Naive thymus-derived CD4-positive, alpha-beta T cell (primary cell): Measurements from ENCODE around the gene CDK14. TPM values are rescaled to one million over a fixed set of nuclear protein-coding genes. Genes with fewer than 3 reads are reported as not detected.

Experiments used
- ATAC-seq: fragments of 150-1000 bp; cut with Tn5 transposase; 2 replicates; pipeline ENCODE4 v1.10.0; 2021; ENCODE audit warnings: mild to moderate bottlenecking, moderate library complexity
- CTCF ChIA-PET: fragments of 350-600 bp; sonication (Branson Sonifier 250); formaldehyde crosslinking; loops from one replicate; lab custom pipeline; 2021; ENCODE audit warnings: antibody characterized with exemption; lab: Charles Lee
- POLR2A ChIA-PET: fragments of 350-600 bp; sonication (Branson Sonifier 250); formaldehyde crosslinking; loops from one replicate; lab custom pipeline; 2021; ENCODE audit warnings: antibody characterized with exemption, inconsistent platforms; lab: Charles Lee
- DNase-seq, 9 donors: peaks; one replicate each; pipeline versions ENCODE4 v3.0.0 to v3.0.0-alpha.2; 2020 to 2022; ENCODE audit warnings: mixed read lengths in 1 of 9
- H3K27ac ChIP-seq: one replicate; pipeline ENCODE4 v1.7.0; 2013; ENCODE audit warnings: mild to moderate bottlenecking, low read depth, low read length, moderate library complexity
- H3K27me3 ChIP-seq, 2 donors: one replicate each; pipeline ENCODE4 v1.7.0; 2013; ENCODE audit warnings: low read length in 2 of 2, mild to moderate bottlenecking in 2 of 2, moderate library complexity in 2 of 2; ENCODE audit not compliant: control insufficient read depth in 2 of 2, insufficient read depth in 2 of 2
- H3K36me3 ChIP-seq, 3 experiments: 1 replicate in 2 of 3; 2 replicates in 1 of 3; pipeline ENCODE4 v1.7.0; 2013; ENCODE audit warnings: low read length in 3 of 3, mild to moderate bottlenecking in 3 of 3, moderate library complexity in 1 of 3; ENCODE audit not compliant: insufficient read depth in 3 of 3, control insufficient read depth in 2 of 3
- H3K4me1 ChIP-seq, 2 donors: one replicate each; pipeline ENCODE4 v1.7.0; 2013; ENCODE audit warnings: low read length in 2 of 2, mild to moderate bottlenecking in 2 of 2, moderate library complexity in 1 of 2; ENCODE audit not compliant: control insufficient read depth in 2 of 2, insufficient read depth in 2 of 2
- H3K4me3 ChIP-seq: 2 replicates; pipeline ENCODE4 v1.7.0; 2013; ENCODE audit warnings: mild to moderate bottlenecking, low read length
- H3K9me3 ChIP-seq, 3 experiments: 1 replicate in 2 of 3; 2 replicates in 1 of 3; pipeline ENCODE4 v1.7.0; 2013; ENCODE audit warnings: low read length in 3 of 3; ENCODE audit not compliant: control insufficient read depth in 2 of 3
- H3K27ac Mint-ChIP-seq, 9 donors: one replicate each; pipeline ENCODE4 v1.8.0; 2020 to 2022; ENCODE audit warnings: mixed read lengths in 9 of 9, mild to moderate bottlenecking in 8 of 9, moderate library complexity in 5 of 9, inconsistent platforms in 2 of 9
- H3K27me3 Mint-ChIP-seq, 5 donors: one replicate each; pipeline ENCODE4 v1.8.0; 2021 to 2022; ENCODE audit warnings: mixed read lengths in 5 of 5, mild to moderate bottlenecking in 1 of 5
- H3K36me3 Mint-ChIP-seq, 5 donors: one replicate each; pipeline ENCODE4 v1.8.0; 2020 to 2022; ENCODE audit warnings: mixed read lengths in 5 of 5, mild to moderate bottlenecking in 3 of 5, inconsistent platforms in 1 of 5
- H3K4me1 Mint-ChIP-seq, 7 donors: one replicate each; pipeline ENCODE4 v1.8.0; 2020 to 2022; ENCODE audit warnings: mixed read lengths in 7 of 7, mild to moderate bottlenecking in 3 of 7, inconsistent platforms in 1 of 7
- H3K4me3 Mint-ChIP-seq, 10 donors: one replicate each; pipeline ENCODE4 v1.8.0; 2020 to 2022; ENCODE audit warnings: mild to moderate bottlenecking in 10 of 10, mixed read lengths in 10 of 10, moderate library complexity in 6 of 10, inconsistent platforms in 2 of 10
- H3K9me3 Mint-ChIP-seq, 11 donors: one replicate each; pipeline ENCODE4 v1.8.0; 2020 to 2022; ENCODE audit warnings: mixed read lengths in 11 of 11, mild to moderate bottlenecking in 4 of 11, inconsistent platforms in 1 of 11, moderate library complexity in 1 of 11
- intact Hi-C, 2 donors: fragments of 100-400 bp; cut with micrococcal nuclease; formaldehyde crosslinking; loops; one replicate each; pipeline ENCODE4 v1.15.1; 2023
- polyA plus RNA-seq, 2 donors: library from polyadenylated mRNA; unstranded; fragments of 300-500 nt; fragmentation: Illumina TruSeq; gene quantifications; one replicate each; pipeline ENCODE4 v1.2.3, GENCODE V29; 2021
- total RNA-seq, 6 experiments: library from RNA in 5 of 6; stranded (reverse) in 5 of 6; gene quantifications; 1 replicate in 5 of 6; 2 replicates in 1 of 6; pipeline ENCODE4 v1.2.3 and lab custom pipeline; 2021 to 2026

Gene CDK14
- total and polyA plus RNA-seq, 7 experiments from 2014 or later: 0.05 to 9.9 (median 0.72) TPM; not detected in 1

GRCh38 chr7:91239171-91239604 lies 643.1 kb downstream of the CDK14 start:
- Mint-ChIP-seq H3K9me3 (peaks cover 0 to under 1% (median 0%) of the 10 kb centered on the region in 11 donors), H3K27ac (no peak overlapping the region), H3K4me1 (no peaks in the 10 kb centered on the region), H3K36me3 (no peaks in the 10 kb centered on the region), H3K27me3 (peaks cover 0 to 6% (median 2%) of the 10 kb centered on the region in 5 donors), H3K4me3 (no peak overlapping the region)
- Histone ChIP-seq H3K9me3 (no peaks in the 10 kb centered on the region), H3K4me1 (no peaks in the 10 kb centered on the region), H3K27ac (no peak overlapping the region), H3K36me3 (no peaks in the 10 kb centered on the region), H3K27me3 (no peaks in the 10 kb centered on the region), H3K4me3 (no peak overlapping the region)
- DNase-seq (no peak), ATAC-seq (no peak)
- POLR2A ChIA-PET: no interaction called here
- CTCF ChIA-PET: no interaction called here
- intact Hi-C loops: no loop called here

DNA sequence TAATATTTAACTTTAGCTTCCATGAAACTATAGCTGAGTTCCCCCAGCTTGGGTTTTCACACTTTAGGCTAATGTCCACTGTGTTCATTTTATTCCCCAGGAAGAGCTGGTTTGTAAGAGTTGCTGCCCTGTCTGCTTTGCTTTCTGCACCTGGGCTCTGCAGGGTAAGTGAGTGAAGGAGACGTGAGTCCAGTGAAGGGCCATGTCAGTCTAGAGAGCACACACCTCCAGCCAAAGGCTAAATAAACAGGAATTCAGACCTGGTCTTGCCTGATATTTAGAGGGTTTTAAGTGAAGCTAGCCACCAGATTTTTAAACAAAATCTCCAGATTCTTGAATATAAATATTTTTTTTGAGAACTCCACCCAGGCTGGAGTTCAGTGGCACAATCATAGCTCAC lies 643.7 kb downstream of the CDK14 start:
- no peaks in the 10 kb centered on the region for H3K4me1 ChIP-seq
- H3K4me3 Mint-ChIP-seq: no peak overlapping the region
- H3K36me3 ChIP-seq: no peaks in the 10 kb centered on the region
- no peaks in the 10 kb centered on the region for H3K36me3 Mint-ChIP-seq
- H3K27ac Mint-ChIP-seq: no peak overlapping the region
- H3K9me3 Mint-ChIP-seq: peaks cover 0 to 6% (median 0%) of the 10 kb centered on the region in 11 donors
- ChIA-PET CTCF (no interaction called here), POLR2A (interaction anchor here (1.2 kb wide), 1 partner anchor 11 kb away, joined by 3 read pairs; no protein-coding TSS in a partner anchor)
- intact Hi-C loops: no loop called here
- no peak overlapping the region for H3K27ac ChIP-seq
- H3K9me3 ChIP-seq: no peaks in the 10 kb centered on the region
- H3K27me3 ChIP-seq: no peaks in the 10 kb centered on the region
- DNase-seq (no peak), ATAC-seq (no peak)
- no peaks in the 10 kb centered on the region for H3K4me1 Mint-ChIP-seq
- H3K4me3 ChIP-seq: no peak overlapping the region
- peaks cover 0 to 6% (median 5%) of the 10 kb centered on the region in 5 donors for H3K27me3 Mint-ChIP-seq

DNA sequence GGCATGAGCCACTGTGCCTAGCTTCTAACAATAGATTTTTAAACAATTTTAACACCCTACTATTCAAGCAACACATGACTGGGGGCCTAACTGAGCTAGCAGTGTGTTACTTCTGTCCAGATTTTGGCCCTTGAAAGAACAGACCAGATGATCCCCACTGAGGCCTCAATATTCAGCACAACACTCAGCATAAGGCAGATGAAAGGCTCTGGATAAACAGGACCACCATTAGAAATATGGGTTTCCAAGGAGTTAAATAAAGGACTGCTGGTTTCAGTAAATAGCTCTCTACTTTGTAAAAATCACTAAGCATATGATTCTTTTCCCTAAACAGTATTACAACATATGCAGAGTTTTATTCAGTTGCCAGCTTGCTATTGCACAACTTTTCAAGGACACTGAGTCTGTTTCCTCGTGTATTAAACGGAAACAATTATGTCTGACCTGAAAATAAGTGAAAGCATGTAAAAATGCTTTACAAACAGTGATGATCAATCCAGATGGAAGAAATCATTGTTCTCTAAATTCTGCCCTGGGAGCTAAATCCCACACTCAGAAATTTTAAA lies 644.3 kb downstream of the CDK14 start:
- Histone ChIP-seq H3K27ac (no peak overlapping the region), H3K9me3 (no peaks in the 10 kb centered on the region), H3K27me3 (no peaks in the 10 kb centered on the region), H3K4me1 (no peaks in the 10 kb centered on the region), H3K4me3 (no peak overlapping the region), H3K36me3 (no peaks in the 10 kb centered on the region)
- ATAC-seq (no peak), DNase-seq (no peak)
- no peak overlapping the region for H3K27ac Mint-ChIP-seq
- ChIA-PET CTCF (no interaction called here), POLR2A (interaction anchor here (1.2 kb wide), 1 partner anchor 12 kb away, joined by 3 read pairs; no protein-coding TSS in a partner anchor)
- no peak overlapping the region for H3K4me3 Mint-ChIP-seq
- intact Hi-C loops: no loop called here
- peaks cover 0 to 1% (median 0%) of the 10 kb centered on the region in 7 donors for H3K4me1 Mint-ChIP-seq
- peaks cover 0 to 6% (median 5%) of the 10 kb centered on the region in 5 donors for H3K27me3 Mint-ChIP-seq
- H3K9me3 Mint-ChIP-seq: peaks cover 0 to 10% (median 0%) of the 10 kb centered on the region in 11 donors
- no peaks in the 10 kb centered on the region for H3K36me3 Mint-ChIP-seq

DNA sequence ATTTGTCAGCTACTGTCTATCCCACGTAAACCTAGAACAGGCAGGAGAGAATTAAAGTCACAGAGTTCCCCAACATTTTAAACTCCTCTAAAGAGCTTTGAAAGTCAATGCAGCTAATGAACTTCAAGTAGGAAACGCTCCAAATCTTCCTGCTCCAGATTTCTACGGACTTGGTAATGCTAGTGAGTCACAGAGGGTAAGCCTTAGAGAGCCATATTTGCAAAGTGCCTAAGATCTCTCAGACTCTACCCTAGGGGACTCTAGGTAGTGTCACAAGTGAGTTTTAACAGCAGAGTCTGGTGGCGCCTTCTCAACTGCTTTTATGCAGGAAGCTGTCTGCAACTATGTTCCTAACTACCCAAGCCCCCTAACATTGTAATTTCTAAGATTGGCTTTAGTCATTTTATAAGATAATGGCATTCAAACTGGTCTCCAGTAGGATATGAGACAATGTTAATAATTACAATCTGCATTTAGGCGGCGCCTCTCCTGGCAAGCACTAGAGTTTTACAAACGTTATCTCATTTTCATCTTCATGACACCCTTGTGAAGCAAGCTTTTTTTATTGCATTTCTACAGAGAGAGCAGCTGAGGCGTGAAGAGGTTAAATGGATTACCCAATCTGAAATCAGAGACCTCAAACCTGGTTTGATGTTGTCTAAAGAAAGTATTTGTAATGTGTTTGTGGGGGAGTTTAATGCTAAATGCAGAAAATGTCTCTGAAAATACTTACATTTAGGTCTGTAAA lies 646.1 kb downstream of the CDK14 start:
- Mint-ChIP-seq H3K4me1 (peaks cover 0 to 1% (median 0%) of the 10 kb centered on the region in 7 donors), H3K36me3 (no peaks in the 10 kb centered on the region), H3K27ac (no peak overlapping the region), H3K4me3 (no peak overlapping the region), H3K9me3 (peaks cover 0 to 10% (median 0%) of the 10 kb centered on the region in 11 donors), H3K27me3 (peaks cover 0 to 6% (median 5%) of the 10 kb centered on the region in 5 donors)
- no peaks in the 10 kb centered on the region for H3K27me3 ChIP-seq
- H3K27ac ChIP-seq: no peak overlapping the region
- H3K9me3 ChIP-seq: no peaks in the 10 kb centered on the region
- ChIA-PET POLR2A (no interaction called here), CTCF (no interaction called here)
- no peak for DNase-seq
- no peaks in the 10 kb centered on the region for H3K4me1 ChIP-seq
- intact Hi-C loops: no loop called here
- no peak for ATAC-seq
- no peak overlapping the region for H3K4me3 ChIP-seq
- H3K36me3 ChIP-seq: no peaks in the 10 kb centered on the region

DNA sequence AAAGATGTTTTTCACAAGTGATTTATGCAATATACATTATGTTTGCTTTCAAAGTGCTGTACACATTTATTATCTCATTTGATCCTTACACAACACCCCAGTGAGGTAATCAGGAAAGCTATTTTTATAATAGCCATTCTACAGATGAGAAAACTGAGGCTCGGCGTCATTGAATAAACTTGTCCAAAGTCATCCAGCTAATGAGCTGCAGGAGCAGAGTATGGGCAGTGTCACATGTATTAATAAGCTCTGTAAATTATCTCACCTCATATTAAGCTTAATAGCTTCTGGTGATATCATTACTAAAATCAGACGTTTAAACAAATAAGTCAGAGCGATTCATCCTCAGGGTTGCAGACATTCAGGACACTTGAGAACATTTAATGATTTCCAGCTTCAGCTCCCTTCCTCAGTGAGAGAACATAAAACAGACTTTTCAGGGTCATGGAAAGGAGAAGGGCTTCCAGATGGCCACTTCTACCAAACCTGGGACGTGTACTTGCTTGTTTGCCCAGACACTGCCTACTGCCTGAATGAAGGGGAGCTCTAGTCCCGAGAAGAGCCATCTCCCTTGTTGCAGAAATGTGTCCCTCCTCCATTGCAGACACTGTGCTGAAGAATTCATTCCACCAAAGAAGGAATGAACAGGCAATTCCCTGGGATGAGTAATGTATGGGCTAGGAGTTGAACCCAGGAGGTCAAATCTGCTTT lies 647.6 kb downstream of the CDK14 start:
- Mint-ChIP-seq H3K9me3 (peaks cover 0 to 10% (median 0%) of the 10 kb centered on the region in 11 donors), H3K27me3 (peaks cover 0 to 9% (median 5%) of the 10 kb centered on the region in 5 donors), H3K36me3 (no peaks in the 10 kb centered on the region), H3K4me1 (peaks cover 0 to 1% (median 0%) of the 10 kb centered on the region in 7 donors), H3K27ac (no peak overlapping the region), H3K4me3 (no peak overlapping the region)
- ATAC-seq (no peak), DNase-seq (no peak)
- no peaks in the 10 kb centered on the region for H3K36me3 ChIP-seq
- no peaks in the 10 kb centered on the region for H3K27me3 ChIP-seq
- H3K27ac ChIP-seq: no peak overlapping the region
- intact Hi-C loops: no loop called here
- POLR2A ChIA-PET: no interaction called here
- H3K4me1 ChIP-seq: no peaks in the 10 kb centered on the region
- no peak overlapping the region for H3K4me3 ChIP-seq
- CTCF ChIA-PET: no interaction called here
- H3K9me3 ChIP-seq: no peaks in the 10 kb centered on the region

DNA sequence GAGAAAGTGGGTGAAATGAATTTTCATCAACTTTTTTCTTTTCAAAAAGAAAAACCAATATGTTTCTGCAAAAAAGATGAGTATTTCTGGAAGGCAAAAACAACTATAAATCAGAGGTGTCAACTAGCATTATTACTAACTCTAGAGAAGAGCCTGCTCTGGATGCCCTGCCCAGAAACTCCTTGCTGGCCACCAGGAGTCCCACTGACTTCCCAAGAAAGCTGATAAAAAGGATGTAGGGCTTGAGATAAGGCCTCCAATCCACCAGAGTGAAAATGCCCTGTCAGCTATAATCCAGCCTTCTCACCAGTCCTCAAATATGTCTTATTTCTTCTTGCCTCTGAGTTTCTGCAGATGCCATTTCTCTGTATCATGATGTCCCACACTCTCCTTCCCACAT lies 651.4 kb downstream of the CDK14 start:
- ChIA-PET POLR2A (no interaction called here), CTCF (no interaction called here)
- Histone ChIP-seq H3K27ac (no peak overlapping the region), H3K27me3 (no peaks in the 10 kb centered on the region), H3K4me1 (no peaks in the 10 kb centered on the region), H3K4me3 (no peak overlapping the region), H3K9me3 (no peaks in the 10 kb centered on the region), H3K36me3 (no peaks in the 10 kb centered on the region)
- intact Hi-C loops: no loop called here
- Mint-ChIP-seq H3K4me3 (no peak overlapping the region), H3K36me3 (no peaks in the 10 kb centered on the region), H3K27ac (no peak overlapping the region), H3K27me3 (peaks cover 0 to 6% (median 0%) of the 10 kb centered on the region in 5 donors), H3K4me1 (peaks cover 0 to 1% (median 0%) of the 10 kb centered on the region in 7 donors), H3K9me3 (peaks cover 0 to 10% (median 0%) of the 10 kb centered on the region in 11 donors)
- DNase-seq: no peak
- no peak for ATAC-seq
